ENCODE measurements around the gene ANKS3. TPM values are rescaled to one million over a fixed set of nuclear protein-coding genes. Genes with fewer than 3 reads are reported as not detected.

ANKS3 gene
- total RNA-seq, 1 experiment from 2014 or later, result 22.6 TPM

DNA sequence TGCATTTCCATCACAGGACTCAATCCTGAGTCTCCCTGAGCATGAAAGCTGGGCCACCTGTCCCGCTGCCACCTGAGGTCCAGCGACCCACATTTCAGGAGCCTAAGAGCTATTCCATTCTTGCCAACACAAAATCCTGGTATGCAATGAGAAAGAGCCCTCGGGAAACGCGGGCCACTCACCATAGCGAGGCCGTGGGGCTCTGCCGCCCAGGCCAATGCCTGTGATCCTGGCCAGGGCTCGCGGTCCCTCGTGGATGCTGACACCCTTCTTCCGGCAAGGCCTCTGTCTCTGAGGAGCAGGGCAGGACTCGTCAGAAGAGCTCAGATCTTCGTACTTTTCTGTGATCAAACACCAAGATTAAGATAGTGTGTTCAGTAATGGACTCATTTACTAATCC, 29.2 kb downstream of the ANKS3 start:
- H3K9me3 ChIP-seq (ENCODE audit: low read length), result no peaks in the 10 kb centered on the region
- H3K36me3 ChIP-seq (ENCODE audit: low read depth, low read length), result no peaks in the 10 kb centered on the region; the same call in 1 of the 2 replicates
- POLR2A ChIA-PET (ENCODE audit: unreplicated experiment), result no interaction called here
- no peak overlapping the region for H3K9ac ChIP-seq (ENCODE audit: low read length)
- no peaks in the 10 kb centered on the region for H3K79me2 ChIP-seq (ENCODE audit: low read length)
- ATAC-seq, result no peak
- CTCF ChIA-PET, result no interaction called here
- H2AFZ ChIP-seq (ENCODE audit: low read length), result no peak overlapping the region
- no peak for TF ChIP-seq EZH2 (IDR thresholded peaks at IDR 0.05; ENCODE audit: low read length, unreplicated experiment)
- TF ChIP-seq EZH2phosphoT487 (IDR thresholded peaks at IDR 0.05; ENCODE audit: borderline replicate concordance, low read length), result no peak
- TF ChIP-seq, protein P1, sequence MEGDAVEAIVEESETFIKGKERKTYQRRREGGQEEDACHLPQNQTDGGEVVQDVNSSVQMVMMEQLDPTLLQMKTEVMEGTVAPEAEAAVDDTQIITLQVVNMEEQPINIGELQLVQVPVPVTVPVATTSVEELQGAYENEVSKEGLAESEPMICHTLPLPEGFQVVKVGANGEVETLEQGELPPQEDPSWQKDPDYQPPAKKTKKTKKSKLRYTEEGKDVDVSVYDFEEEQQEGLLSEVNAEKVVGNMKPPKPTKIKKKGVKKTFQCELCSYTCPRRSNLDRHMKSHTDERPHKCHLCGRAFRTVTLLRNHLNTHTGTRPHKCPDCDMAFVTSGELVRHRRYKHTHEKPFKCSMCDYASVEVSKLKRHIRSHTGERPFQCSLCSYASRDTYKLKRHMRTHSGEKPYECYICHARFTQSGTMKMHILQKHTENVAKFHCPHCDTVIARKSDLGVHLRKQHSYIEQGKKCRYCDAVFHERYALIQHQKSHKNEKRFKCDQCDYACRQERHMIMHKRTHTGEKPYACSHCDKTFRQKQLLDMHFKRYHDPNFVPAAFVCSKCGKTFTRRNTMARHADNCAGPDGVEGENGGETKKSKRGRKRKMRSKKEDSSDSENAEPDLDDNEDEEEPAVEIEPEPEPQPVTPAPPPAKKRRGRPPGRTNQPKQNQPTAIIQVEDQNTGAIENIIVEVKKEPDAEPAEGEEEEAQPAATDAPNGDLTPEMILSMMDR (conservative IDR thresholded peaks at IDR 0.05; ENCODE audit: low read depth, low read length), result no peak
- H3K9me2 ChIP-seq (replicated peaks; ENCODE audit: low read length), result no peaks in the 10 kb centered on the region
- no peak overlapping the region for H3K27ac ChIP-seq (ENCODE audit: low read length)
- H3K4me3 ChIP-seq (ENCODE audit: low read length), result no peak overlapping the region
- no peaks in the 10 kb centered on the region for H3F3A ChIP-seq (ENCODE audit: low read length, unreplicated experiment)
- BruUV-seq (replicated peaks), result no TSS peak
- intact Hi-C loops (cut with micrococcal nuclease), result no loop called here
- H4K20me1 ChIP-seq (ENCODE audit: low read length), result no peaks in the 10 kb centered on the region
- no peak overlapping the region for H3K4me2 ChIP-seq (ENCODE audit: low read length)
- no peak for DNase-seq
- H3K27me3 ChIP-seq (ENCODE audit: low read length), result no peaks in the 10 kb centered on the region
- H3K4me1 ChIP-seq (ENCODE audit: insufficient read depth, low read length), result no peaks in the 10 kb centered on the region

- TF ChIP-seq EZH2 (IDR thresholded peaks at IDR 0.05; ENCODE audit: low read length, unreplicated experiment), result no peak
- TF ChIP-seq, protein P1 (conservative IDR thresholded peaks at IDR 0.05; ENCODE audit: low read depth, low read length), result no peak
- no peaks in the 10 kb centered on the region; the same call in 1 of the 2 replicates for H3K36me3 ChIP-seq (ENCODE audit: low read depth, low read length)
- H3K4me2 ChIP-seq (ENCODE audit: low read length), result no peak overlapping the region
- H3K27me3 ChIP-seq (ENCODE audit: low read length), result no peaks in the 10 kb centered on the region
- H3K9me3 ChIP-seq (ENCODE audit: low read length), result no peaks in the 10 kb centered on the region
- H3F3A ChIP-seq (ENCODE audit: low read length, unreplicated experiment), result no peaks in the 10 kb centered on the region
- ChIA-PET CTCF (no interaction called here), POLR2A (ENCODE audit: unreplicated experiment) (no interaction called here)
- H3K9ac ChIP-seq (ENCODE audit: low read length), result no peak overlapping the region
- no peaks in the 10 kb centered on the region for H3K79me2 ChIP-seq (ENCODE audit: low read length)
- no peaks in the 10 kb centered on the region for H4K20me1 ChIP-seq (ENCODE audit: low read length)
- H3K4me3 ChIP-seq (ENCODE audit: low read length), result no peak overlapping the region
- no peak overlapping the region for H3K27ac ChIP-seq (ENCODE audit: low read length)
- DNase-seq (no peak), ATAC-seq (no peak)
- intact Hi-C loops (cut with micrococcal nuclease), result no loop called here
- H2AFZ ChIP-seq (ENCODE audit: low read length), result no peak overlapping the region
- H3K4me1 ChIP-seq (ENCODE audit: insufficient read depth, low read length), result no peaks in the 10 kb centered on the region
- H3K9me2 ChIP-seq (replicated peaks; ENCODE audit: low read length), result no peaks in the 10 kb centered on the region
- no TSS peak for BruUV-seq (replicated peaks)
These were observed 29.6 kb downstream of the ANKS3 start for GRCh38 chr16:4704491-4704890.

- Histone ChIP-seq H3K4me1 (ENCODE audit: insufficient read depth, low read length) (no peaks in the 10 kb centered on the region), H3K79me2 (ENCODE audit: low read length) (no peaks in the 10 kb centered on the region), H4K20me1 (ENCODE audit: low read length) (no peaks in the 10 kb centered on the region), H3K9me3 (ENCODE audit: low read length) (no peaks in the 10 kb centered on the region), H3K4me2 (ENCODE audit: low read length) (no peak overlapping the region), H2AFZ (ENCODE audit: low read length) (no peak overlapping the region), H3K27me3 (ENCODE audit: low read length) (no peaks in the 10 kb centered on the region), H3F3A (ENCODE audit: low read length, unreplicated experiment) (no peaks in the 10 kb centered on the region), H3K9ac (ENCODE audit: low read length) (no peak overlapping the region), H3K4me3 (ENCODE audit: low read length) (no peak overlapping the region), H3K36me3 (ENCODE audit: low read depth, low read length) (no peaks in the 10 kb centered on the region; the same call in 1 of the 2 replicates), H3K9me2 (replicated peaks; ENCODE audit: low read length) (no peaks in the 10 kb centered on the region), H3K27ac (ENCODE audit: low read length) (no peak overlapping the region)
- POLR2A ChIA-PET (ENCODE audit: unreplicated experiment), result no interaction called here
- BruUV-seq (replicated peaks), result no TSS peak
- no peak for DNase-seq
- intact Hi-C loops (cut with micrococcal nuclease), result no loop called here
- TF ChIP-seq EZH2 (IDR thresholded peaks at IDR 0.05; ENCODE audit: low read length, unreplicated experiment) (no peak), EZH2phosphoT487 (IDR thresholded peaks at IDR 0.05; ENCODE audit: borderline replicate concordance, low read length) (no peak)
- TF ChIP-seq, protein P1 (conservative IDR thresholded peaks at IDR 0.05; ENCODE audit: low read depth, low read length), result no peak
- ATAC-seq, result no peak
- CTCF ChIA-PET, result no interaction called here
These were observed 30.2 kb downstream of the ANKS3 start for GRCh38 chr16:4703906-4704305.

All from PC-3 (cell line).